KMS-11 (cell line): ENCODE measurements around the gene PRSS23.

Experiments
- H2AFZ ChIP-seq: fragments of 200-600 bp; sonication (generic); 2 replicates; pipeline ENCODE4 v1.6.1; 2016; ENCODE audit warnings: antibody characterized with exemption, mixed run types, low read depth
- H3K27ac ChIP-seq: fragments of 200-600 bp; sonication (generic); 2 replicates; pipeline ENCODE4 v1.6.1; 2016; ENCODE audit warnings: mild to moderate bottlenecking, mixed run types
- H3K27me3 ChIP-seq: fragments of 200-600 bp; sonication (generic); 2 replicates; pipeline ENCODE4 v1.6.1; 2017; ENCODE audit warnings: mild to moderate bottlenecking, low read depth, mixed run types, moderate library complexity; ENCODE audit not compliant: insufficient read depth
- H3K36me3 ChIP-seq: fragments of 200-600 bp; sonication (generic); 2 replicates; pipeline ENCODE4 v1.6.1; 2017; ENCODE audit warnings: mild to moderate bottlenecking, mixed run types; ENCODE audit not compliant: insufficient read depth
- H3K4me1 ChIP-seq: fragments of 200-600 bp; sonication (generic); 2 replicates; pipeline ENCODE4 v1.6.1; 2016; ENCODE audit warnings: mild to moderate bottlenecking, low read depth, mixed run types; ENCODE audit not compliant: poor library complexity, severe bottlenecking
- H3K4me2 ChIP-seq: fragments of 200-600 bp; sonication (generic); 2 replicates; pipeline ENCODE4 v1.7.0; 2016; ENCODE audit warnings: mild to moderate bottlenecking, mixed run types
- H3K4me3 ChIP-seq: fragments of 200-600 bp; sonication (generic); IDR thresholded peaks from 2 replicates; pipeline ENCODE4 v1.6.1; 2017; ENCODE audit warnings: low read depth, low read length, mixed read lengths; ENCODE audit not compliant: insufficient read depth
- H3K79me2 ChIP-seq: fragments of 200-600 bp; sonication (generic); 2 replicates; pipeline ENCODE4 v1.6.1; 2016; ENCODE audit warnings: low read depth, mixed run types; ENCODE audit not compliant: insufficient read depth
- H3K9ac ChIP-seq: fragments of 200-600 bp; sonication (generic); 2 replicates; pipeline ENCODE4 v1.6.1; 2016; ENCODE audit warnings: mild to moderate bottlenecking, mixed run types
- H4K20me1 ChIP-seq: fragments of 200-600 bp; sonication (generic); 2 replicates; pipeline ENCODE4 v1.6.1; 2016; ENCODE audit warnings: mild to moderate bottlenecking, mixed run types; ENCODE audit not compliant: insufficient read depth
- CTCF ChIP-seq: fragments of 200-600 bp; sonication (generic); conservative IDR thresholded peaks from 2 replicates; pipeline ENCODE4 v1.6.1; 2017; ENCODE audit warnings: low read depth, mild to moderate bottlenecking, antibody characterized with exemption, low read length, moderate library complexity, mixed read lengths

PRSS23 gene

GRCh38 chr11:86781546-86781945 is 18.8 kb upstream of the PRSS23 start:
- H3K9ac ChIP-seq, result no peak overlapping the region
- H3K36me3 ChIP-seq, result no peaks in the 10 kb centered on the region
- no peak overlapping the region for H2AFZ ChIP-seq
- H3K4me2 ChIP-seq, result no peak overlapping the region
- peaks cover 5% of the 10 kb centered on the region for H3K4me1 ChIP-seq
- TF ChIP-seq CTCF, result no peak
- no peak overlapping the region for H3K4me3 ChIP-seq
- H3K27ac ChIP-seq, result no peak overlapping the region
- no peaks in the 10 kb centered on the region for H3K27me3 ChIP-seq
- no peaks in the 10 kb centered on the region for H4K20me1 ChIP-seq
- no peaks in the 10 kb centered on the region for H3K79me2 ChIP-seq

DNA sequence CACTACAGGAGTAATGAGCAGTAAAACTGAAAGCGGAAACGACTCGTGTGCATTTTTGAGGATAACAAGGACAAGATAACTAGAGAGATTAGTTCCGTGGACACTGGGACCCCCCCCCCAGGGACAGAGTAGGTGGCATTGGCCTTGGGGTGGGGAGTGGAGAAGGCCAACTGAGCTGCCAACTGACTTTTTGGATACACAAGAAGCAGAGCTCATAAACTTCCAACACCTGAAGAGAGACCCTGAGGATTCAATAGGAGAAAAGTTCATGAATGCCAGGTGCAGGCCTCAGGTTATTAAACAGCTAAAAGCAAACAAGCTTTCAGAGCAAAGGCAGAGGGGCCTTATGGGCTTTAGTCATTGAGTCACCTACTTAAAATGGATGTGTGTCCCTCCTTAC is 17.6 kb upstream of the PRSS23 start:
- Histone ChIP-seq H3K79me2 (no peaks in the 10 kb centered on the region), H2AFZ (no peak overlapping the region), H3K4me2 (no peak overlapping the region), H4K20me1 (no peaks in the 10 kb centered on the region), H3K27me3 (no peaks in the 10 kb centered on the region), H3K9ac (no peak overlapping the region), H3K4me1 (peaks cover 5% of the 10 kb centered on the region), H3K36me3 (no peaks in the 10 kb centered on the region), H3K27ac (no peak overlapping the region), H3K4me3 (no peak overlapping the region)
- no peak for TF ChIP-seq CTCF

GRCh38 chr11:86783661-86784060 is 16.7 kb upstream of the PRSS23 start:
- Histone ChIP-seq H2AFZ (no peak overlapping the region), H3K9ac (no peak overlapping the region), H3K27me3 (no peaks in the 10 kb centered on the region), H3K4me3 (no peak overlapping the region), H3K4me2 (no peak overlapping the region), H4K20me1 (no peaks in the 10 kb centered on the region), H3K36me3 (no peaks in the 10 kb centered on the region), H3K4me1 (peaks cover 5% of the 10 kb centered on the region), H3K79me2 (no peaks in the 10 kb centered on the region), H3K27ac (no peak overlapping the region)
- TF ChIP-seq CTCF, result no peak

DNA sequence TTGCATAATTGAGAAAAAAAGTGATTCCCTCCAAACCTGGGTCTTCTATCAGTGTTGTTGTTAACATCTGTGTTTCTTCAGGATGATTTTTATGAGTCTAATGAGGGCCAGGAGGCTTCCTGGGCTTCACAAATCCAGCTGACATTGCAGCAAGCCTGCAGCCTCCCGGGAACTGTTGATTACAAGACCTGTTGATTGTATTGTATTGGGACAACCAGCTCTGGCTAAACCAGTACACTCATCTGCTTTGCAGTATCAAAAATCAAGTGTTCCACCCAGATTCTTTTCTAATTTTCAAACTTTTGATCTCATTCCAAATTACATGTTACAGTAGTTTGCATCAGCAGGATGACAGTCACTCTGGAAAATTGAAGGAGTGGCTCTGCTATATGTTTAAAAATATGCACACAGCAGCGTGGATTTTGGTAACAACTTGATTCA is 16.1 kb upstream of the PRSS23 start:
- no peaks in the 10 kb centered on the region for H3K36me3 ChIP-seq
- no peak overlapping the region for H3K27ac ChIP-seq
- no peaks in the 10 kb centered on the region for H4K20me1 ChIP-seq
- no peak overlapping the region for H3K4me3 ChIP-seq
- H3K4me1 ChIP-seq, result peaks cover 5% of the 10 kb centered on the region
- no peak overlapping the region for H2AFZ ChIP-seq
- H3K27me3 ChIP-seq, result no peaks in the 10 kb centered on the region
- no peak overlapping the region for H3K9ac ChIP-seq
- no peak for TF ChIP-seq CTCF
- H3K4me2 ChIP-seq, result no peak overlapping the region
- H3K79me2 ChIP-seq, result no peaks in the 10 kb centered on the region
